Aortic smooth muscle cell (primary cell): ENCODE measurements around the gene KIR2DL4. TPM values are rescaled to one million over a fixed set of nuclear protein-coding genes. Genes with fewer than 3 reads are reported as not detected.

Experiments used
- total RNA-seq: library from RNA; depleted of rRNA; stranded (reverse); fragments of >200 nt; gene quantifications from 2 replicates; pipeline ENCODE4 v1.2.3, GENCODE V29; 2014

Gene KIR2DL4
- total RNA-seq: not detected in 2 replicates

DNA sequence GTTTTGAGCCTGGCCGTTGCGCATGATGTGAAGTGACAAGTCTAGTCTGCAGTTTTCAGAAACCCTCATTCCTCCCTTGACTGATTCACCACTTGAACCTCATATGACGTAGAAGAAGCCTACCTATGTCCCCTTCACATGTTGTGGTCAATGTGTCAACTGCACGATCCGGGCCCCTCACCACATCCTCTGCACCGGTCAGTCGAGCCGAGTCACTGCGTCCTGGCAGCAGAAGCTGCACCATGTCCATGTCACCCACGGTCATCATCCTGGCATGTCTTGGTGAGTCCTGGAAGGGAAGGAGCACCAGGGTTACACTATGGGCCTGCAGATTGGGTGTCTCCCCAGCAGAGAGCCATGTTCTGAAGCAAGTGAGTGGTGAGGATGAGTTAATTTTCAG, at the start of gene KIR2DL4:
Gene KIR2DL4, plus strand, starts transcription at position 201 of the 400 bp plus-strand sequence. Its CDS starts 42 bp downstream, at position 243.

DNA sequence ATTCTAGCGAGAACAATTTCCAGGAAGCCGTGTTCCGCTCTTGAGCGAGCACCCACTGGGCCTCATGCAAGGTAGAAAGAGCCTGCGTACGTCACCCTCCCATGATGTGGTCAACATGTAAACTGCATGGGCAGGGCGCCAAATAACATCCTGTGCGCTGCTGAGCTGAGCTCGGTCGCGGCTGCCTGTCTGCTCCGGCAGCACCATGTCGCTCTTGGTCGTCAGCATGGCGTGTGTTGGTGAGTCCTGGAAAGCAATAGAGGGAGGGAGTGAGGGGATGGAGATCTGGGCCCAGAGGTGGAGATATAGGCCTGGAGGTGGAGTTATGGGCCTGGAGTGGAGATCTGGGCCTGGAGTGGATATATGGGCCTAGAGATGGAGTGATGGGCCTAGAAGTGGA, 33.8 kb upstream of the KIR2DL4 start, which contains the start of gene KIR2DL1:
Gene KIR2DL1, plus strand, starts transcription at position 148 of the 400 bp plus-strand sequence. Its CDS starts 58 bp downstream, at position 206.

GRCh38 chr19:54816251-54816650, 12.8 kb downstream of the KIR2DL4 start, which contains the start of gene KIR3DL1:
KIR3DL1 (plus strand) TSS chr19:54816468.

DNA sequence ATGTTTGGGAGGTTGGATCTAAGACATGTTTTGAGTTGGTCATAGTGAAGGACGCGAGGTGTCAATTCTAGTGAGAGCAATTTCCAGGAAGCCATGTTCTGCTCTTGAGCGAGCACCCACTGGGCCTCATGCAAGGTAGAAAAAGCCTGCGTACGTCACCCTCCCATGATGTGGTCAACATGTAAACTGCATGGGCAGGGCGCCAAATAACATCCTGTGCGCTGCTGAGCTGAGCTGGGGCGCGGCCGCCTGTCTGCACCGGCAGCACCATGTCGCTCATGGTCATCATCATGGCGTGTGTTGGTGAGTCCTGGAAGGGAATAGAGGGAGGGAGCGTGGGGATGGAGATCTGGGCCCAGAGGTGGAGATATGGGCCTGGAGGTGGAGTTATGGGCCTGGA, 29.1 kb downstream of the KIR2DL4 start, which contains the start of gene KIR2DS4:
Gene KIR2DS4, plus strand, starts transcription at position 181 of the 400 bp plus-strand sequence.

GRCh38 chr19:54850061-54850640, 46.7 kb downstream of the KIR2DL4 start, which contains the start of gene KIR3DL2:
KIR3DL2 (plus strand) TSS chr19:54850443; CDS start chr19:54850476, 33 bp downstream.

Other genes with a start within 250 kb of the KIR2DL4 start
- not detected in 2 replicates for gene LILRA2, start 229.8 kb upstream of the KIR2DL4 start, total RNA-seq
- gene LILRA1, start 210.0 kb upstream of the KIR2DL4 start, total RNA-seq: not detected in 2 replicates
- gene LILRB1, start 173.1 kb upstream of the KIR2DL4 start, total RNA-seq: not detected in 2 replicates
- not detected in 2 replicates for gene LILRB4, start 140.6 kb upstream of the KIR2DL4 start, total RNA-seq
- not detected in 2 replicates for gene KIR3DL3, start 79.2 kb upstream of the KIR2DL4 start, total RNA-seq
- gene KIR2DL3, start 65.1 kb upstream of the KIR2DL4 start, total RNA-seq: not detected in 2 replicates
- gene KIR2DL1, start 33.8 kb upstream of the KIR2DL4 start, total RNA-seq: not detected in 2 replicates
- gene KIR3DL1, start 12.9 kb downstream of the KIR2DL4 start, total RNA-seq: not detected in 2 replicates
- not detected in 2 replicates for gene KIR2DS4, start 29.1 kb downstream of the KIR2DL4 start, total RNA-seq
- gene KIR3DL2, start 46.8 kb downstream of the KIR2DL4 start, total RNA-seq: not detected in 2 replicates
- gene FCAR, start 70.6 kb downstream of the KIR2DL4 start, total RNA-seq: not detected in 2 replicates
- gene NCR1, start 102.5 kb downstream of the KIR2DL4 start, total RNA-seq: not detected in 2 replicates
- not detected in 2 replicates for gene NLRP7, start 143.9 kb downstream of the KIR2DL4 start, total RNA-seq
- 0.13 TPM in 1 of 2 replicates, not detected in the other for gene NLRP2, start 162.8 kb downstream of the KIR2DL4 start, total RNA-seq
- gene GP6, start 234.7 kb downstream of the KIR2DL4 start, total RNA-seq: not detected in 2 replicates